Osteoblast (primary cell): ENCODE measurements around the gene PLXND1. TPM values are rescaled to one million over a fixed set of nuclear protein-coding genes. Genes with fewer than 3 reads are reported as not detected.
A peak's percentile ranks its signal among the peaks of the same experiment; 100 is the strongest.
"Not testable (repeated sequence)": the region's sequence is repeated elsewhere in the genome, so short reads cannot be mapped to it uniquely, and the experiment has no call there.

Experiments
- DNase-seq: peaks from one replicate; pipeline ENCODE4 v3.0.0; 2011; ENCODE audit warnings: low spot score, mixed read lengths; ENCODE audit not compliant: insufficient read length; ENCODE audit errors: missing footprints
- H2AFZ ChIP-seq: 2 replicates; pipeline ENCODE4 v1.6.0; 2011; ENCODE audit warnings: mild to moderate bottlenecking, low read length
- H3K27ac ChIP-seq: 2 replicates; pipeline ENCODE4 v1.5.1; 2011; ENCODE audit warnings: mild to moderate bottlenecking, low read depth, low read length, moderate library complexity
- H3K27me3 ChIP-seq: 2 replicates; pipeline ENCODE4 v1.6.0; 2012; ENCODE audit warnings: mild to moderate bottlenecking, control low read depth, inconsistent platforms, low read length, moderate library complexity; ENCODE audit not compliant: insufficient read depth
- H3K36me3 ChIP-seq: 2 replicates; pipeline ENCODE4 v1.5.1; 2011; ENCODE audit warnings: mild to moderate bottlenecking, low read length, control low read depth, moderate library complexity; ENCODE audit not compliant: insufficient read depth
- H3K4me1 ChIP-seq: 2 replicates; pipeline ENCODE4 v1.5.1; 2011; ENCODE audit warnings: mild to moderate bottlenecking, low read length, control low read depth, moderate library complexity; ENCODE audit not compliant: insufficient read depth
- H3K4me2 ChIP-seq: 2 replicates; pipeline ENCODE4 v1.6.0; 2011; ENCODE audit warnings: mild to moderate bottlenecking, low read length; ENCODE audit not compliant: insufficient read depth
- H3K4me3 ChIP-seq: fragments of 200-600 bp; sonication (generic); 3 replicates; pipeline ENCODE4 v1.5.1; 2012; ENCODE audit warnings: mild to moderate bottlenecking, low read length, inconsistent platforms; ENCODE audit not compliant: insufficient read depth
- H3K79me2 ChIP-seq: 2 replicates; pipeline ENCODE4 v1.6.0; 2012; ENCODE audit warnings: mild to moderate bottlenecking, low read length, control low read depth, inconsistent platforms; ENCODE audit not compliant: insufficient read depth
- H3K9me3 ChIP-seq: 2 replicates; pipeline ENCODE4 v1.5.1; 2011; ENCODE audit warnings: low read depth, low read length, control low read depth
- H4K20me1 ChIP-seq: 2 replicates; pipeline ENCODE4 v1.6.0; 2012; ENCODE audit warnings: mild to moderate bottlenecking, low read length, control low read depth; ENCODE audit not compliant: insufficient read depth
- total RNA-seq: library from RNA; depleted of rRNA; stranded (reverse); fragments of >200 nt; gene quantifications from 2 replicates; pipeline ENCODE4 v1.2.3, GENCODE V29; 2012
- TF ChIP-seq, protein P1 (sequence below): IDR thresholded peaks from 2 replicates; pipeline ENCODE4 v1.5.1; 2011; ENCODE audit warnings: mild to moderate bottlenecking, low read depth, low read length, moderate library complexity; ENCODE audit errors: extremely low read depth

PLXND1 gene
- total RNA-seq, 1 donor = 134 TPM

DNA sequence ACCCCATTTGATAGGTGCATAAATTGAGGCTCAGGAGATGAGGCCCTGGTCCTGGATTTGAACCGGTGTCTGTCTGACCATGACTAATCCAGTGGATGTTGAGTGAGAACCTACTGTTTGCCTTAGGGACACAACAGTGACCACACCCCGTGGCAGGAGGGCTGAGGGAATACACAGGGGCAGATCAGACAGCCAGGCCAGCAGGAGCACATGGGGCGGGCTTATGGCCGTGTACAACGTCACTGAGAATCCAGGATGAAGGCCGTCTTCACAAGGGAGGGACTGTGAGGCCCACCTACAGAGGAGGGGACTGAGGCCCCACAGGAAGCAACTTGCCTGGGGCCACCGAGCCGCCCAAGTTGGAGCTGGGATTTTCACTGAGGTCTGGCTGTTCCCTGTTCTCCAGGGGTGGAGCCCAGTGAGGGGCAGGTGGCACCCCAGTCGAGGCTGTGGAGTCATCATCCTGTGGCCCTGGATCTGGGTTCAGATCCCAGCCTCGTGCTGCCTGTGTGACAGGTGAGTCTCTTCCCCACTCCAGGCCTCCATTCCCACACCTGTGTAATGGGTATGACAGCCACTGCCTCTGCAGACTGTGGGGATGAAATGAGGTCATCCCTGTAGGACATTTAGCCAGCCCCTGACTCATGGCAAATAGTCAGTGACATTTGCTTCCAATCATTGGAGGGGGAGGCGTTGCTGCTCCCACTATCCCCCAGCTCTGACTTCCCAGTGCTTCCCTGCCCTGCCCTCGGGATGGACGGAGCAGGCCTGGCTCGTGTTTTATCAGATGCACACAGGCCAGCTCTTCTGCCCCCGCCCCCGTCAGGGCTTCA is 6.3 kb upstream of the PLXND1 start:
- Histone ChIP-seq H3K36me3 (no peaks in the 10 kb centered on the region), H2AFZ (peak overlapping the region; percentile 42), H3K27me3 (no peaks in the 10 kb centered on the region), H3K27ac (peak overlapping the region; percentile 56), H4K20me1 (no peaks in the 10 kb centered on the region), H3K4me2 (peak overlapping the region; percentile 27), H3K79me2 (no peaks in the 10 kb centered on the region), H3K4me1 (peaks cover 49% of the 10 kb centered on the region), H3K4me3 (no peak overlapping the region), H3K9me3 (no peaks in the 10 kb centered on the region)
- peak; percentile 94 for DNase-seq
- TF ChIP-seq, protein P1, sequence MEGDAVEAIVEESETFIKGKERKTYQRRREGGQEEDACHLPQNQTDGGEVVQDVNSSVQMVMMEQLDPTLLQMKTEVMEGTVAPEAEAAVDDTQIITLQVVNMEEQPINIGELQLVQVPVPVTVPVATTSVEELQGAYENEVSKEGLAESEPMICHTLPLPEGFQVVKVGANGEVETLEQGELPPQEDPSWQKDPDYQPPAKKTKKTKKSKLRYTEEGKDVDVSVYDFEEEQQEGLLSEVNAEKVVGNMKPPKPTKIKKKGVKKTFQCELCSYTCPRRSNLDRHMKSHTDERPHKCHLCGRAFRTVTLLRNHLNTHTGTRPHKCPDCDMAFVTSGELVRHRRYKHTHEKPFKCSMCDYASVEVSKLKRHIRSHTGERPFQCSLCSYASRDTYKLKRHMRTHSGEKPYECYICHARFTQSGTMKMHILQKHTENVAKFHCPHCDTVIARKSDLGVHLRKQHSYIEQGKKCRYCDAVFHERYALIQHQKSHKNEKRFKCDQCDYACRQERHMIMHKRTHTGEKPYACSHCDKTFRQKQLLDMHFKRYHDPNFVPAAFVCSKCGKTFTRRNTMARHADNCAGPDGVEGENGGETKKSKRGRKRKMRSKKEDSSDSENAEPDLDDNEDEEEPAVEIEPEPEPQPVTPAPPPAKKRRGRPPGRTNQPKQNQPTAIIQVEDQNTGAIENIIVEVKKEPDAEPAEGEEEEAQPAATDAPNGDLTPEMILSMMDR = no peak

GRCh38 chr3:129611812-129612533 is 5.5 kb upstream of the PLXND1 start:
- no peaks in the 10 kb centered on the region for H3K27me3 ChIP-seq
- H3K36me3 ChIP-seq = no peaks in the 10 kb centered on the region
- TF ChIP-seq, protein P1 = no peak
- H3K4me1 ChIP-seq = peaks cover 51% of the 10 kb centered on the region
- peak overlapping the region; percentile 27 for H3K4me2 ChIP-seq
- H3K9me3 ChIP-seq = no peaks in the 10 kb centered on the region
- no peaks in the 10 kb centered on the region for H4K20me1 ChIP-seq
- peak overlapping the region; percentile 42 for H2AFZ ChIP-seq
- H3K27ac ChIP-seq = peak overlapping the region; percentile 56
- no peak overlapping the region for H3K4me3 ChIP-seq
- H3K79me2 ChIP-seq = no peaks in the 10 kb centered on the region
- DNase-seq = peak; percentile 97

- H3K79me2 ChIP-seq = no peaks in the 10 kb centered on the region
- no peaks in the 10 kb centered on the region for H4K20me1 ChIP-seq
- H3K4me3 ChIP-seq = no peak overlapping the region
- TF ChIP-seq, protein P1 = no peak
- DNase-seq = peak; percentile 84
- no peaks in the 10 kb centered on the region for H3K27me3 ChIP-seq
- H3K27ac ChIP-seq = peak overlapping the region; percentile 56
- no peaks in the 10 kb centered on the region for H3K36me3 ChIP-seq
- no peak overlapping the region for H2AFZ ChIP-seq
- H3K9me3 ChIP-seq = no peaks in the 10 kb centered on the region
- H3K4me1 ChIP-seq = peaks cover 46% of the 10 kb centered on the region
- H3K4me2 ChIP-seq = no peak overlapping the region
Measured at GRCh38 chr3:129611446-129611800, 4.9 kb upstream of the PLXND1 start.

- DNase-seq = peak; percentile 49
- H3K4me2 ChIP-seq, H3K9me3 ChIP-seq, H3K4me3 ChIP-seq, H3K36me3 ChIP-seq, H2AFZ ChIP-seq, H3K27me3 ChIP-seq, H3K27ac ChIP-seq, H3K79me2 ChIP-seq, H4K20me1 ChIP-seq: not testable (repeated sequence)
- peaks cover 41% of the 10 kb centered on the region for H3K4me1 ChIP-seq
Measured at GRCh38 chr3:129610794-129611445, 4.4 kb upstream of the PLXND1 start.
